H9 (cell line): ENCODE results near the gene SORBS1. TPM values are rescaled to one million over a fixed set of nuclear protein-coding genes. Genes with fewer than 3 reads are reported as not detected.

Source experiments
- DNase-seq: peaks from one replicate; pipeline ENCODE4 v3.0.0-alpha.2; 2017
- H2AFZ ChIP-seq: one replicate; pipeline ENCODE4 v1.6.1; 2013; ENCODE audit warnings: mild to moderate bottlenecking, low read length, control low read depth, moderate library complexity
- H2AK5ac ChIP-seq: 2 replicates; pipeline ENCODE4 v1.6.1; 2013; ENCODE audit warnings: low read length, control low read depth, mixed read lengths; ENCODE audit not compliant: insufficient read length
- H2BK120ac ChIP-seq: one replicate; pipeline ENCODE4 v1.6.1; 2013; ENCODE audit warnings: low read depth, mild to moderate bottlenecking, low read length, control low read depth, inconsistent platforms; ENCODE audit not compliant: poor library complexity, severe bottlenecking
- H2BK12ac ChIP-seq: 2 replicates; pipeline ENCODE4 v1.6.1; 2013; ENCODE audit warnings: low read length, control low read depth, mixed read lengths, low read depth; ENCODE audit not compliant: insufficient read length
- H2BK15ac ChIP-seq: 2 replicates; pipeline ENCODE4 v1.6.1; 2013; ENCODE audit warnings: low read depth, low read length, control low read depth
- H2BK20ac ChIP-seq: one replicate; pipeline ENCODE4 v1.6.1; 2013; ENCODE audit warnings: low read depth, mild to moderate bottlenecking, low read length, control low read depth, inconsistent platforms; ENCODE audit not compliant: poor library complexity, severe bottlenecking
- H2BK5ac ChIP-seq: 2 replicates; pipeline ENCODE4 v1.6.1; 2013; ENCODE audit warnings: low read length, control low read depth, mixed read lengths; ENCODE audit not compliant: insufficient read length
- H3K14ac ChIP-seq: 2 replicates; pipeline ENCODE4 v1.6.1; 2013; ENCODE audit warnings: low read length, control low read depth; ENCODE audit not compliant: insufficient read depth
- H3K18ac ChIP-seq: 2 replicates; pipeline ENCODE4 v1.6.1; 2013; ENCODE audit warnings: low read depth, mild to moderate bottlenecking, mixed read lengths, low read length, control low read depth; ENCODE audit not compliant: insufficient read length
- H3K23ac ChIP-seq: 2 replicates; pipeline ENCODE4 v1.6.1; 2013; ENCODE audit warnings: low read length, control low read depth, mixed read lengths, low read depth; ENCODE audit not compliant: insufficient read length
- H3K23me2 ChIP-seq: 2 replicates; pipeline ENCODE4 v1.6.1; 2013; ENCODE audit warnings: low read depth, mild to moderate bottlenecking, mixed read lengths, low read length, control low read depth; ENCODE audit not compliant: insufficient read length, poor library complexity, severe bottlenecking
- H3K27ac ChIP-seq: 2 replicates; pipeline ENCODE4 v1.5.1; 2013; ENCODE audit warnings: low read length, control low read depth, mixed read lengths, low read depth; ENCODE audit not compliant: insufficient read length
- H3K27me3 ChIP-seq: 2 replicates; pipeline ENCODE4 v1.6.1; 2013; ENCODE audit warnings: low read length, control low read depth, inconsistent platforms; ENCODE audit not compliant: insufficient read depth
- H3K4ac ChIP-seq: 2 replicates; pipeline ENCODE4 v1.6.1; 2013; ENCODE audit warnings: low read depth, mild to moderate bottlenecking, control low read depth, inconsistent platforms, low read length, moderate library complexity
- H3K4me1 ChIP-seq: 2 replicates; pipeline ENCODE4 v1.6.1; 2013; ENCODE audit warnings: low read length, control low read depth, inconsistent platforms; ENCODE audit not compliant: insufficient read depth
- H3K4me2 ChIP-seq: 2 replicates; pipeline ENCODE4 v1.6.1; 2013; ENCODE audit warnings: low read length, control low read depth, mixed read lengths; ENCODE audit not compliant: insufficient read length, insufficient read depth
- H3K56ac ChIP-seq: 2 replicates; pipeline ENCODE4 v1.6.1; 2013; ENCODE audit warnings: low read depth, mild to moderate bottlenecking, mixed read lengths, low read length, control low read depth; ENCODE audit not compliant: insufficient read length
- H3K79me1 ChIP-seq: 2 replicates; pipeline ENCODE4 v1.6.1; 2013; ENCODE audit warnings: low read depth, mild to moderate bottlenecking, moderate library complexity, low read length, control low read depth, inconsistent platforms; ENCODE audit not compliant: insufficient read depth, poor library complexity, severe bottlenecking
- H3K79me2 ChIP-seq: 2 replicates; pipeline ENCODE4 v1.6.1; 2013; ENCODE audit warnings: low read length, control low read depth, inconsistent platforms; ENCODE audit not compliant: insufficient read depth
- H3K9ac ChIP-seq: 2 replicates; pipeline ENCODE4 v1.6.1; 2013; ENCODE audit warnings: low read length, control low read depth, mixed read lengths; ENCODE audit not compliant: insufficient read length; ENCODE audit errors: extremely low read depth
- H3K9me3 ChIP-seq: one replicate; pipeline ENCODE4 v1.6.1; 2013; ENCODE audit warnings: low read depth, low read length, inconsistent platforms; ENCODE audit not compliant: control insufficient read depth
- H3T11ph ChIP-seq: one replicate; pipeline ENCODE4 v1.6.1; 2013; ENCODE audit warnings: mild to moderate bottlenecking, low read length, control low read depth, inconsistent platforms
- H4K20me1 ChIP-seq: one replicate; pipeline ENCODE4 v1.6.1; 2013; ENCODE audit not compliant: control insufficient read depth, insufficient read length, insufficient read depth
- H4K5ac ChIP-seq: 2 replicates; pipeline ENCODE4 v1.6.1; 2013; ENCODE audit warnings: low read depth, mild to moderate bottlenecking, mixed read lengths, low read length, control low read depth; ENCODE audit not compliant: insufficient read length
- H4K8ac ChIP-seq: replicated peaks from 2 replicates; pipeline ENCODE4 v1.6.1; 2013; ENCODE audit warnings: low read length, control low read depth, mixed read lengths, low read depth; ENCODE audit not compliant: insufficient read length
- H4K91ac ChIP-seq: 2 replicates; pipeline ENCODE4 v1.6.1; 2013; ENCODE audit warnings: low read depth, mild to moderate bottlenecking, moderate library complexity, mixed read lengths, low read length, control low read depth; ENCODE audit not compliant: insufficient read length
- H3K27ac Mint-ChIP-seq, 3 experiments: 2 replicates in 2 of 3; 3 replicates in 1 of 3; pipeline ENCODE4 v1.8.0; 2020 to 2021; ENCODE audit warnings: mixed read lengths in 3 of 3, mild to moderate bottlenecking in 1 of 3, moderate library complexity in 1 of 3
- H3K27me3 Mint-ChIP-seq: 2 replicates; pipeline ENCODE4 v1.8.0; 2021; ENCODE audit warnings: low read depth, mild to moderate bottlenecking, moderate library complexity, mixed read lengths
- H3K36me3 Mint-ChIP-seq, 3 experiments: 2 replicates in 2 of 3; 3 replicates in 1 of 3; pipeline ENCODE4 v1.8.0; 2020 to 2021; ENCODE audit warnings: low read depth in 3 of 3, mixed read lengths in 3 of 3; ENCODE audit not compliant: insufficient read depth in 1 of 3
- H3K4me1 Mint-ChIP-seq, 2 experiments: 2 replicates each; pipeline ENCODE4 v1.8.0; 2020; ENCODE audit warnings: mixed read lengths in 2 of 2
- H3K4me3 Mint-ChIP-seq, 2 experiments: 2 replicates in 1 of 2; 3 replicates in 1 of 2; pipeline ENCODE4 v1.8.0; 2020 to 2021; ENCODE audit warnings: mild to moderate bottlenecking in 2 of 2, mixed read lengths in 2 of 2, moderate library complexity in 1 of 2
- H3K9me3 Mint-ChIP-seq, 2 experiments: 2 replicates in 1 of 2; 3 replicates in 1 of 2; pipeline ENCODE4 v1.8.0; 2020; ENCODE audit warnings: mild to moderate bottlenecking in 2 of 2, mixed read lengths in 2 of 2, moderate library complexity in 1 of 2
- WGBS: extraction: QIAGEN DNeasy Blood & Tissue Kit; methylation state at CpG from one replicate; pipeline ENCODE4 v1.1.7; 2013; ENCODE audit warnings: missing lambda C conversion rate, low lambda C conversion rate, mixed read lengths; ENCODE audit not compliant: insufficient read length; ENCODE audit errors: extremely low coverage; 5-methylcytosine and 5-hydroxymethylcytosine counted together
- total RNA-seq: library from RNA; stranded (reverse); gene quantifications from 2 replicates; pipeline ENCODE4 v1.2.1, GENCODE V29; 2021
- TF ChIP-seq, protein P1 (sequence below): fragments of 200-600 bp; sonication (generic); conservative IDR thresholded peaks from 3 replicates; pipeline ENCODE4 v1.8.0; 2021; ENCODE audit warnings: antibody characterized with exemption, mild to moderate bottlenecking

The SORBS1 gene
- total RNA-seq, 1 experiment from 2014 or later: 24.3 TPM

DNA sequence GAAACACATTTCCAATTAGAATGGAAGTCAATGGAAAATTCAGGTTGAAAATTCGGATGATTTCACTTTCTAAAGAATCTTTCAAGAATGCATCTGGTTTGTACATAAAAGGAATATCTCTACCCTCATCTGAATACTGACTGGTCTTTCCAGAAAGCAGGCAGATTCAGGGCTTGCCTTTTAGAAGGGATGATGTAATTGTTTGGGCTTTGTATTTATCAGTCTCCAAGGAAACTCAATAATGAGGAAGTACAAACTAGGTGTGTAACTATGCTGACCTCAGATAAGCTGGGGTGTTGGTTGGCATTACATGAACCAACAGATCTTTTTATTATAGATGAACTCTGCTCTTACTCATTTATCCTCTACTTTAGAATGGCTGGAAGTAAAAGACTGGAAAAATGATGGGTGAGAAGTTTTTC is 294.5 kb downstream of the SORBS1 start:
- Histone ChIP-seq H3K9ac (no peak overlapping the region), H2AK5ac (peak overlapping the region; percentile 57), H4K91ac (no peak overlapping the region), H3K23me2 (no peaks in the 10 kb centered on the region), H3K4me1 (peaks cover 13% of the 10 kb centered on the region), H2BK12ac (no peak overlapping the region), H2BK20ac (peak overlapping the region; percentile 83), H2BK120ac (peak overlapping the region; percentile 97), H3K27ac (no peak overlapping the region), H3T11ph (peak overlapping the region; percentile 94), H3K9me3 (no peaks in the 10 kb centered on the region), H3K14ac (no peak overlapping the region; the same call in 1 of the 2 replicates), H3K23ac (no peak overlapping the region), H3K27me3 (no peaks in the 10 kb centered on the region), H3K4me2 (no peak overlapping the region), H4K8ac (no peak overlapping the region), H3K18ac (peak overlapping the region; percentile 45), H4K20me1 (no peaks in the 10 kb centered on the region), H4K5ac (no peak overlapping the region), H2BK15ac (no peak overlapping the region), H2BK5ac (no peak overlapping the region), H2AFZ (no peak overlapping the region), H3K79me1 (no peaks in the 10 kb centered on the region), H3K56ac (no peak overlapping the region), H3K4ac (peak overlapping the region; percentile 85; the same call in 1 of the 2 replicates), H3K79me2 (no peaks in the 10 kb centered on the region)
- no peak for DNase-seq
- H3K36me3 Mint-ChIP-seq: peaks cover 4 to 62% (median 58%) of the 10 kb centered on the region in 3 experiments; a peak in 6 of 7 replicates
- no peak overlapping the region for H3K4me3 Mint-ChIP-seq
- peak overlapping the region; percentile 78 to 92 (median 88); a peak in 6 of 7 replicates for H3K27ac Mint-ChIP-seq
- TF ChIP-seq, protein P1, sequence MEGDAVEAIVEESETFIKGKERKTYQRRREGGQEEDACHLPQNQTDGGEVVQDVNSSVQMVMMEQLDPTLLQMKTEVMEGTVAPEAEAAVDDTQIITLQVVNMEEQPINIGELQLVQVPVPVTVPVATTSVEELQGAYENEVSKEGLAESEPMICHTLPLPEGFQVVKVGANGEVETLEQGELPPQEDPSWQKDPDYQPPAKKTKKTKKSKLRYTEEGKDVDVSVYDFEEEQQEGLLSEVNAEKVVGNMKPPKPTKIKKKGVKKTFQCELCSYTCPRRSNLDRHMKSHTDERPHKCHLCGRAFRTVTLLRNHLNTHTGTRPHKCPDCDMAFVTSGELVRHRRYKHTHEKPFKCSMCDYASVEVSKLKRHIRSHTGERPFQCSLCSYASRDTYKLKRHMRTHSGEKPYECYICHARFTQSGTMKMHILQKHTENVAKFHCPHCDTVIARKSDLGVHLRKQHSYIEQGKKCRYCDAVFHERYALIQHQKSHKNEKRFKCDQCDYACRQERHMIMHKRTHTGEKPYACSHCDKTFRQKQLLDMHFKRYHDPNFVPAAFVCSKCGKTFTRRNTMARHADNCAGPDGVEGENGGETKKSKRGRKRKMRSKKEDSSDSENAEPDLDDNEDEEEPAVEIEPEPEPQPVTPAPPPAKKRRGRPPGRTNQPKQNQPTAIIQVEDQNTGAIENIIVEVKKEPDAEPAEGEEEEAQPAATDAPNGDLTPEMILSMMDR: no peak
- no CpG with 5 or more reads among the region's 1 CpG for WGBS
- H3K4me1 Mint-ChIP-seq: peaks cover 38 to 50% of the 10 kb centered on the region in 2 experiments
- no peaks in the 10 kb centered on the region for H3K27me3 Mint-ChIP-seq
- no peaks in the 10 kb centered on the region for H3K9me3 Mint-ChIP-seq
